GM18870 (cell line): Measurements from ENCODE around the gene SUPT4H1.

ENCODE experiments used
- ATAC-seq: cut with Tn5 transposase; IDR thresholded peaks from one replicate; pipeline ENCODE4 v1.9.1; 2021; ENCODE audit warnings: moderate library complexity; ENCODE audit not compliant: unreplicated experiment

Gene SUPT4H1

GRCh38 chr17:58381124-58382035 is 29.4 kb upstream of the SUPT4H1 start:
- no peak for ATAC-seq

GRCh38 chr17:58380207-58381123 is 28.5 kb upstream of the SUPT4H1 start:
- no peak for ATAC-seq

GRCh38 chr17:58379511-58379824 is 27.5 kb upstream of the SUPT4H1 start:
- ATAC-seq = no peak

GRCh38 chr17:58378733-58379510 is 26.9 kb upstream of the SUPT4H1 start:
- no peak for ATAC-seq

GRCh38 chr17:58377661-58378060 is 25.7 kb upstream of the SUPT4H1 start:
- no peak for ATAC-seq

GRCh38 chr17:58377093-58377601 is 25.1 kb upstream of the SUPT4H1 start:
- no peak for ATAC-seq

- no peak for ATAC-seq
Measured at GRCh38 chr17:58376472-58377000, 24.5 kb upstream of the SUPT4H1 start.

- no peak for ATAC-seq
Measured at GRCh38 chr17:58375811-58376210, 23.8 kb upstream of the SUPT4H1 start.

- no peak for ATAC-seq
Measured at GRCh38 chr17:58375256-58375655, 23.3 kb upstream of the SUPT4H1 start.

GRCh38 chr17:58373923-58374322 is 21.9 kb upstream of the SUPT4H1 start:
- ATAC-seq = no peak

GRCh38 chr17:58373003-58373402 is 21.0 kb upstream of the SUPT4H1 start:
- no peak for ATAC-seq

GRCh38 chr17:58371300-58371950 is 19.4 kb upstream of the SUPT4H1 start:
- ATAC-seq = no peak

- no peak for ATAC-seq
Measured at GRCh38 chr17:58370716-58371115, 18.7 kb upstream of the SUPT4H1 start.

- no peak for ATAC-seq
Measured at GRCh38 chr17:58370309-58370708, 18.3 kb upstream of the SUPT4H1 start.

GRCh38 chr17:58369214-58370031 is 17.4 kb upstream of the SUPT4H1 start:
- no peak for ATAC-seq

- ATAC-seq = no peak
Measured at GRCh38 chr17:58368860-58369213, 16.8 kb upstream of the SUPT4H1 start.

- ATAC-seq = no peak
Measured at GRCh38 chr17:58367461-58367860, 15.5 kb upstream of the SUPT4H1 start.

GRCh38 chr17:58365980-58366595 is 14.1 kb upstream of the SUPT4H1 start:
- ATAC-seq = no peak
